Type B pancreatic cell (in vitro differentiated cells): ENCODE data around the gene SLC35F3. TPM values are rescaled to one million over a fixed set of nuclear protein-coding genes. Genes with fewer than 3 reads are reported as not detected.

Experiments used
- DNase-seq: peaks from one replicate; pipeline ENCODE4 v3.0.0; 2021; ENCODE audit warnings: mixed read lengths; ENCODE audit not compliant: unreplicated experiment; ENCODE audit errors: extremely low spot score
- H3K27ac Mint-ChIP-seq: 2 replicates; pipeline ENCODE4 v1.8.0; 2021; ENCODE audit warnings: mild to moderate bottlenecking, mixed read lengths
- H3K27me3 Mint-ChIP-seq: 2 replicates; pipeline ENCODE4 v1.8.0; 2021; ENCODE audit warnings: mixed read lengths
- H3K36me3 Mint-ChIP-seq: 2 replicates; pipeline ENCODE4 v1.8.0; 2021; ENCODE audit warnings: mixed read lengths
- H3K4me1 Mint-ChIP-seq: one replicate; pipeline ENCODE4 v1.8.0; 2021; ENCODE audit warnings: mixed read lengths; ENCODE audit not compliant: unreplicated experiment
- H3K4me3 Mint-ChIP-seq: 2 replicates; pipeline ENCODE4 v1.8.0; 2021; ENCODE audit warnings: mild to moderate bottlenecking, mixed read lengths
- H3K9me3 Mint-ChIP-seq: 2 replicates; pipeline ENCODE4 v1.8.0; 2021; ENCODE audit warnings: mixed read lengths
- total RNA-seq: library from RNA; stranded (reverse); gene quantifications from 2 replicates; pipeline ENCODE4 v1.2.1, GENCODE V29; 2021; ENCODE audit warnings: low replicate concordance
- TF ChIP-seq, protein P1 (sequence below): fragments of 200-600 bp; sonication (generic); conservative IDR thresholded peaks from 2 replicates; pipeline ENCODE4 v1.5.0; 2021; ENCODE audit warnings: antibody characterized with exemption, mild to moderate bottlenecking

SLC35F3 gene
- total RNA-seq, 1 donor from 2014 or later = 2.1 TPM

DNA sequence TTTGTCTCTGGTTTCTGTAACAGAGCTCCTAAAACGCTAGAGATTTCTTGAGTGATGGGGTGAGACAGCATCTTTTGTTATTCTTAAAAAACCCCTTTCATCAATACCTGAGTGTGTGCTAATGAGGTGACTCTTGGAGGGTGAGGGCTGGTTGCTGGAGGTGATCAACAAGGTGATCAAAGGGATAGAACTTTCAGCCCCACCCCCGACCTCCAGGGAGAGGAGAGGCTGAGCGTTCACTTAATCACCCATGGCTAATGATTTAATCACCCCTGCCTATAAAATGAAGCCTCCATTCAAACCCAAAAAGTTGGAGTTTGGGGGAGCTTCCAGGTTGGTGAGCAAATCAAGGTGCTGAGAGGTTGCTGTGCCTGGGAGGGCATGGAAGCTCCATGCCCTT, 175.4 kb downstream of the SLC35F3 start:
- no peaks in the 10 kb centered on the region for H3K36me3 Mint-ChIP-seq
- TF ChIP-seq, protein P1, sequence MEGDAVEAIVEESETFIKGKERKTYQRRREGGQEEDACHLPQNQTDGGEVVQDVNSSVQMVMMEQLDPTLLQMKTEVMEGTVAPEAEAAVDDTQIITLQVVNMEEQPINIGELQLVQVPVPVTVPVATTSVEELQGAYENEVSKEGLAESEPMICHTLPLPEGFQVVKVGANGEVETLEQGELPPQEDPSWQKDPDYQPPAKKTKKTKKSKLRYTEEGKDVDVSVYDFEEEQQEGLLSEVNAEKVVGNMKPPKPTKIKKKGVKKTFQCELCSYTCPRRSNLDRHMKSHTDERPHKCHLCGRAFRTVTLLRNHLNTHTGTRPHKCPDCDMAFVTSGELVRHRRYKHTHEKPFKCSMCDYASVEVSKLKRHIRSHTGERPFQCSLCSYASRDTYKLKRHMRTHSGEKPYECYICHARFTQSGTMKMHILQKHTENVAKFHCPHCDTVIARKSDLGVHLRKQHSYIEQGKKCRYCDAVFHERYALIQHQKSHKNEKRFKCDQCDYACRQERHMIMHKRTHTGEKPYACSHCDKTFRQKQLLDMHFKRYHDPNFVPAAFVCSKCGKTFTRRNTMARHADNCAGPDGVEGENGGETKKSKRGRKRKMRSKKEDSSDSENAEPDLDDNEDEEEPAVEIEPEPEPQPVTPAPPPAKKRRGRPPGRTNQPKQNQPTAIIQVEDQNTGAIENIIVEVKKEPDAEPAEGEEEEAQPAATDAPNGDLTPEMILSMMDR = no peak
- no peak overlapping the region for H3K4me3 Mint-ChIP-seq
- H3K27me3 Mint-ChIP-seq = peaks cover 20% of the 10 kb centered on the region
- no peak overlapping the region for H3K27ac Mint-ChIP-seq
- no peak for DNase-seq
- H3K9me3 Mint-ChIP-seq = no peaks in the 10 kb centered on the region
- no peaks in the 10 kb centered on the region for H3K4me1 Mint-ChIP-seq

DNA sequence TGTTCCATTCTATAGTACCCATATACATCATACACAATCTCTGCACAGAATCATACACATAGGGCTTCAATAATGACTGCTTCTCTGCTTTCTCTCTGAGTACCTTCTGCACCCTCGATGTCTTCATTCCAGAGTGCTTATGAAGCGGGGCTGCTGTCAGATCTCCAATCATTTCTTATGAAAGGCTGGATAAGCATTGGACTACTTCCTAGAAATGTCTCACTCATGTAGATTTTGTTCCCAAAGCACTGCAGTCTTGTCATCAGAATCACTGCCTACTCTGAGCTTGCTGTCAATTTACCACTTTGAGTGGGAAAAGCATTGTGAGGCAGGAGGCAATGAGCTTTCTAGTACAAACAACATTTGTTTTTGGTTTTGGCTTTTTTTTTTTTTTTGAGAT, 179.0 kb downstream of the SLC35F3 start:
- H3K27me3 Mint-ChIP-seq = peaks cover 34% of the 10 kb centered on the region
- DNase-seq = no peak
- no peak overlapping the region for H3K4me3 Mint-ChIP-seq
- TF ChIP-seq, protein P1 = no peak
- H3K4me1 Mint-ChIP-seq = no peaks in the 10 kb centered on the region
- H3K36me3 Mint-ChIP-seq = no peaks in the 10 kb centered on the region
- no peak overlapping the region for H3K27ac Mint-ChIP-seq
- H3K9me3 Mint-ChIP-seq = no peaks in the 10 kb centered on the region

DNA sequence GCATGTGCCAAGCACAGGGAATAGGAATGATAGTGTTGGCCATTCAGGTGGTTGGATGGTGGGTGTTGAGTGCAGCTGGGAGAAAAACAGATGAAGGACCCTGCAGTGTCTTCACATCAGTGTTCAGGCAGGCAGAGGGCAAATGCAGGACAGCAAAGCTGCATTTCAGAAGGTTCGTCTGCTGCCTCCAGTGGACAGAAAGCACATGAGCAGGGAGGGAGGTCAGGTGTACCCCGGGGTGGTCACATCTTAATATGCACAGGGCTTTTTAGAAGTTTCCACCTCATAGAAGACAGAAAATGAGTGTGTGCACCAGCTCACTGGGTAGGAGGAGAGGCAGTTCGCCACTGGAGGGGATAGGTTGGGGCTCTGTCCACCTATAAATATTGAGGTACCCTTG, 184.9 kb downstream of the SLC35F3 start:
- TF ChIP-seq, protein P1 = peak; percentile 55
- H3K27ac Mint-ChIP-seq = no peak overlapping the region
- H3K4me3 Mint-ChIP-seq = no peak overlapping the region
- no peak for DNase-seq
- H3K4me1 Mint-ChIP-seq = no peaks in the 10 kb centered on the region
- no peaks in the 10 kb centered on the region for H3K36me3 Mint-ChIP-seq
- H3K27me3 Mint-ChIP-seq = peaks cover 53% of the 10 kb centered on the region
- H3K9me3 Mint-ChIP-seq = no peaks in the 10 kb centered on the region

DNA sequence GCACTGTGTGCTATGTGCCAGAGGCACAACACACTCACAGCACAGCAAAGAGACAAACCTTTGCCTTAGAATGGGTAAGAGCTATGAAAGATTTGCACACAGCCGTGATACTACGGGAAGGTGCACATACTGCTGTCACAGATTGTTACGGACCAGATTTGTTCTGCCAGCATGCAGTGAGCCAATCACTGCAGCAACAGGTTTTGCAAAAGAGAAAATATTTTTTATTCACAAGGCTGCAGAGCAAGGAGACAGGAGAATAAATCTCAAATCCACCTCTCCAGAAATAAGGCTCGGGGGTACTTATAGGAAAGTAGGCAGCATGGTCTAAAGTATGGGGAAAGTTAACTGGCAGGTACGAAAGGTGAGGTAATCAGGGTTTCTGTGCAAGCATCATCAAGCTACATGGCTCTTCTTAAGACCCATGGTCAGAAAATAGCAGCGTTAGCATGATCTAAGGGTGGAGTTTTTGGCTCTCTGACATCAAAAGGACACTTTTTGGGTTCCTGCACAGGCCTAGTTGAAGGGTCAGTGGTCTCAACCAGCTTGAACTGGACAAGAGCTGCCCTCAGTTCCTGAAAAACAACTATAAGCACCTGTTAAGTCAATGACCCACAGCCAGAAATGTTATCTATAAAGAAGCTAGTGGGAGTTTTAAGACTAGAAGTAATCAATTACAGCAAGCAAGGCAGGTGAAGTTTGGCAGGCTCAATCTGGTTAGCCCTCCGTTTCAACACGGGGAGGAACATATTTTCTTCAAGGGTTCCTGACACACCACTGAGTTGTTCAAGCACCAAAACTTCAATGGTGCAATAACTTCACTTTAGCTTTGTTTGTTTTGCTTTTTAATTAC, 186.0 kb downstream of the SLC35F3 start:
- H3K27ac Mint-ChIP-seq = no peak overlapping the region
- no peak for DNase-seq
- TF ChIP-seq, protein P1 = no peak
- no peaks in the 10 kb centered on the region for H3K36me3 Mint-ChIP-seq
- H3K4me3 Mint-ChIP-seq = no peak overlapping the region
- H3K27me3 Mint-ChIP-seq = peaks cover 49% of the 10 kb centered on the region
- H3K9me3 Mint-ChIP-seq = no peaks in the 10 kb centered on the region
- H3K4me1 Mint-ChIP-seq = no peaks in the 10 kb centered on the region

DNA sequence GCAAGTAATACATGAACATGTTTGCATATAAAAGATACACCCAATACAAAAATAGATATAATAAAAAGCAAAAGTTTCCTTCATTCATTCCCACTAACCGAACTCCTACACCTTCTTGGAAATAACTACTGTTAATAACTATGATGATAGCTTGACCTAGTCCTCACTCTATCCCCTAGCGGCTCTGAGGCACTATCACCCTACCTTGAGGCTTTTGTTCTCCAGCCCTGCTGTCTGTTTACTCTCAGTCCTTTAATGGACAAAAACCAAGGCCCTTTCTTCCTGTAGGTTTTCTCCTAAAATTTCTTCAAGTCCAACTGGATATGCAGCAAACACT, 186.6 kb downstream of the SLC35F3 start:
- Mint-ChIP-seq H3K36me3 (no peaks in the 10 kb centered on the region), H3K27ac (no peak overlapping the region), H3K4me3 (no peak overlapping the region), H3K27me3 (peaks cover 44% of the 10 kb centered on the region), H3K9me3 (no peaks in the 10 kb centered on the region), H3K4me1 (no peaks in the 10 kb centered on the region)
- DNase-seq = no peak
- TF ChIP-seq, protein P1 = no peak
